ENCODE results near the gene ADAMTS18.

DNA sequence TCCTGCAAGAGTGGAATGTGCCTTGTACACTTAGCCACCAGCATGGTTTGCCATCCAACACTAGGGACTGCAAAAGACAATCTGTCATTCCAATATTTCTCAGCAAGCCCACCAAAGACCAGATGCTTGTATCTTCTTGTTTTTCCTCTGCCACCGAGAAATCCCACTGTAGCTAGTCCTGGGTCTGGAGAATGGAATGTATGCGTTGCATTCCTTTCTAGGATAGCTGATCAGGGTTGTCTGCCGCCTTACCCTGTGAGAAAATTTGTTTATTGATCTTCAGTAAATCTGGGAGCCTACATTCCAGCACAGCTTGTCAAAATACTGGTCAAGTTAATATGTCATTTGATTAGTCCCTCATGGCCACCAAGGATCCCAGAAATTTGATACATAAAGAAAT is 28.1 kb upstream of the ADAMTS18 start:
- TF ChIP-seq, protein P1, sequence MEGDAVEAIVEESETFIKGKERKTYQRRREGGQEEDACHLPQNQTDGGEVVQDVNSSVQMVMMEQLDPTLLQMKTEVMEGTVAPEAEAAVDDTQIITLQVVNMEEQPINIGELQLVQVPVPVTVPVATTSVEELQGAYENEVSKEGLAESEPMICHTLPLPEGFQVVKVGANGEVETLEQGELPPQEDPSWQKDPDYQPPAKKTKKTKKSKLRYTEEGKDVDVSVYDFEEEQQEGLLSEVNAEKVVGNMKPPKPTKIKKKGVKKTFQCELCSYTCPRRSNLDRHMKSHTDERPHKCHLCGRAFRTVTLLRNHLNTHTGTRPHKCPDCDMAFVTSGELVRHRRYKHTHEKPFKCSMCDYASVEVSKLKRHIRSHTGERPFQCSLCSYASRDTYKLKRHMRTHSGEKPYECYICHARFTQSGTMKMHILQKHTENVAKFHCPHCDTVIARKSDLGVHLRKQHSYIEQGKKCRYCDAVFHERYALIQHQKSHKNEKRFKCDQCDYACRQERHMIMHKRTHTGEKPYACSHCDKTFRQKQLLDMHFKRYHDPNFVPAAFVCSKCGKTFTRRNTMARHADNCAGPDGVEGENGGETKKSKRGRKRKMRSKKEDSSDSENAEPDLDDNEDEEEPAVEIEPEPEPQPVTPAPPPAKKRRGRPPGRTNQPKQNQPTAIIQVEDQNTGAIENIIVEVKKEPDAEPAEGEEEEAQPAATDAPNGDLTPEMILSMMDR (IDR thresholded peaks at IDR 0.05): no peak
- TF ChIP-seq POLR2AphosphoS5 (IDR thresholded peaks at IDR 0.05) (no peak), POLR2A (IDR thresholded peaks at IDR 0.05) (no peak)

Measured in prostate gland (tissue), 2 donors.